Parathyroid adenoma (tissue), 2 donors: ENCODE measurements around the gene ENTHD1.

Experiments used
- H2AFZ ChIP-seq: fragments of 300-600 bp; sonication (generic); one replicate; pipeline ENCODE4 v1.7.0; 2017; ENCODE audit warnings: antibody characterized with exemption, mild to moderate bottlenecking
- H3K27ac ChIP-seq: fragments of 300-600 bp; sonication (generic); one replicate; pipeline ENCODE4 v1.7.0; 2017
- H3K27me3 ChIP-seq: fragments of 300-600 bp; sonication (generic); one replicate; pipeline ENCODE4 v1.7.0; 2017; ENCODE audit warnings: low read length; ENCODE audit not compliant: control insufficient read depth, insufficient read depth
- H3K36me3 ChIP-seq: fragments of 300-600 bp; sonication (generic); one replicate; pipeline ENCODE4 v1.7.0; 2017; ENCODE audit warnings: low read length; ENCODE audit not compliant: control insufficient read depth, insufficient read depth
- H3K4me1 ChIP-seq: fragments of 300-600 bp; sonication (generic); one replicate; pipeline ENCODE4 v1.7.0; 2017; ENCODE audit warnings: control low read depth
- H3K4me2 ChIP-seq: fragments of 300-600 bp; sonication (generic); one replicate; pipeline ENCODE4 v1.7.0; 2017; ENCODE audit warnings: low read length
- H3K4me3 ChIP-seq: fragments of 300-600 bp; sonication (generic); one replicate; pipeline ENCODE4 v1.7.0; 2017; ENCODE audit warnings: low read depth, low read length
- H3K79me2 ChIP-seq: fragments of 300-600 bp; sonication (generic); one replicate; pipeline ENCODE4 v1.7.0; 2017; ENCODE audit warnings: control low read depth
- H3K9ac ChIP-seq: fragments of 300-600 bp; sonication (generic); one replicate; pipeline ENCODE4 v1.7.0; 2017; ENCODE audit warnings: mild to moderate bottlenecking
- H3K9me3 ChIP-seq: fragments of 300-600 bp; sonication (generic); one replicate; pipeline ENCODE4 v1.7.0; 2017; ENCODE audit warnings: low read length; ENCODE audit not compliant: control insufficient read depth
- CTCF ChIP-seq: fragments of 300-600 bp; sonication (generic); IDR thresholded peaks from one replicate; pipeline ENCODE4 v1.7.0; 2017; ENCODE audit warnings: antibody characterized with exemption, mild to moderate bottlenecking
- donor health status: primary hyperparathyroidism.

The ENTHD1 gene

GRCh38 chr22:39932166-39932565 lies 38.6 kb upstream of the ENTHD1 start:
- no peaks in the 10 kb centered on the region for H3K27me3 ChIP-seq
- no peak overlapping the region for H2AFZ ChIP-seq
- no peaks in the 10 kb centered on the region for H3K36me3 ChIP-seq

GRCh38 chr22:39931251-39931650 lies 37.7 kb upstream of the ENTHD1 start:
- H3K4me1 ChIP-seq, result no peaks in the 10 kb centered on the region
- no peaks in the 10 kb centered on the region for H3K27me3 ChIP-seq
- no peak overlapping the region for H3K4me2 ChIP-seq
- no peak overlapping the region for H3K27ac ChIP-seq
- no peak for TF ChIP-seq CTCF
- H3K9me3 ChIP-seq, result no peaks in the 10 kb centered on the region
- H3K79me2 ChIP-seq, result no peaks in the 10 kb centered on the region
- H3K36me3 ChIP-seq, result no peaks in the 10 kb centered on the region
- no peak overlapping the region for H2AFZ ChIP-seq
- no peak overlapping the region for H3K4me3 ChIP-seq
- no peak overlapping the region for H3K9ac ChIP-seq

More at GRCh38 chr22:39932166-39932565, 38.6 kb upstream of the ENTHD1 start:
- Histone ChIP-seq H3K9ac (no peak overlapping the region), H3K4me1 (no peaks in the 10 kb centered on the region), H3K4me2 (no peak overlapping the region), H3K27ac (no peak overlapping the region), H3K9me3 (no peaks in the 10 kb centered on the region), H3K4me3 (no peak overlapping the region), H3K79me2 (no peaks in the 10 kb centered on the region)
- no peak for TF ChIP-seq CTCF

- no peak for TF ChIP-seq CTCF
- no peaks in the 10 kb centered on the region for H3K27me3 ChIP-seq
- no peaks in the 10 kb centered on the region for H3K4me1 ChIP-seq
- no peaks in the 10 kb centered on the region for H3K9me3 ChIP-seq
- H3K4me2 ChIP-seq, result no peak overlapping the region
- no peak overlapping the region for H3K4me3 ChIP-seq
- H3K9ac ChIP-seq, result no peak overlapping the region
- H3K36me3 ChIP-seq, result no peaks in the 10 kb centered on the region
- H3K79me2 ChIP-seq, result no peaks in the 10 kb centered on the region
- H3K27ac ChIP-seq, result no peak overlapping the region
- no peak overlapping the region for H2AFZ ChIP-seq
Measured at GRCh38 chr22:39928536-39929520, 35.3 kb upstream of the ENTHD1 start.

- no peak overlapping the region for H3K27ac ChIP-seq
- no peaks in the 10 kb centered on the region for H3K36me3 ChIP-seq
- H2AFZ ChIP-seq, result no peak overlapping the region
- H3K9me3 ChIP-seq, result no peaks in the 10 kb centered on the region
- no peak for TF ChIP-seq CTCF
- H3K79me2 ChIP-seq, result no peaks in the 10 kb centered on the region
- no peaks in the 10 kb centered on the region for H3K27me3 ChIP-seq
- no peaks in the 10 kb centered on the region for H3K4me1 ChIP-seq
- no peak overlapping the region for H3K4me3 ChIP-seq
- H3K4me2 ChIP-seq, result no peak overlapping the region
- H3K9ac ChIP-seq, result no peak overlapping the region
Measured at GRCh38 chr22:39927544-39927943, 34.0 kb upstream of the ENTHD1 start.
